Trophoblast cell (in vitro differentiated cells and primary cell): Measurements from ENCODE around the gene URB1.

Source experiments
- DNase-seq, 2 donors: peaks; one replicate each; pipeline ENCODE4 v3.0.0-alpha.2; 2016
- H2AFZ ChIP-seq: 2 replicates; pipeline ENCODE4 v1.6.1; 2013; ENCODE audit warnings: low read length, moderate library complexity, mild to moderate bottlenecking; ENCODE audit not compliant: insufficient read depth, poor library complexity
- H2AK5ac ChIP-seq: 2 replicates; pipeline ENCODE4 v1.6.1; 2013; ENCODE audit warnings: mild to moderate bottlenecking, low read length
- H2BK120ac ChIP-seq: 2 replicates; pipeline ENCODE4 v1.6.1; 2013; ENCODE audit warnings: low read length, mild to moderate bottlenecking, moderate library complexity; ENCODE audit not compliant: insufficient read depth, poor library complexity
- H2BK12ac ChIP-seq: 2 replicates; pipeline ENCODE4 v1.6.1; 2013; ENCODE audit warnings: mild to moderate bottlenecking, low read length, moderate library complexity
- H2BK5ac ChIP-seq: 2 replicates; pipeline ENCODE4 v1.6.1; 2013; ENCODE audit warnings: low read length, low read depth, moderate library complexity, mild to moderate bottlenecking; ENCODE audit not compliant: poor library complexity
- H3K14ac ChIP-seq: 2 replicates; pipeline ENCODE4 v1.6.1; 2013; ENCODE audit warnings: mild to moderate bottlenecking, low read length
- H3K18ac ChIP-seq: 2 replicates; pipeline ENCODE4 v1.6.1; 2013; ENCODE audit warnings: mild to moderate bottlenecking, low read length
- H3K23ac ChIP-seq: 2 replicates; pipeline ENCODE4 v1.6.1; 2013; ENCODE audit warnings: low read length
- H3K27ac ChIP-seq: 2 replicates; pipeline ENCODE4 v1.5.1; 2013; ENCODE audit warnings: low read depth, mild to moderate bottlenecking, inconsistent platforms, low read length, moderate library complexity
- H3K27me3 ChIP-seq: 2 replicates; pipeline ENCODE4 v1.6.1; 2013; ENCODE audit warnings: inconsistent platforms, mild to moderate bottlenecking, low read length, moderate library complexity; ENCODE audit not compliant: insufficient read depth
- H3K36me3 ChIP-seq, 2 experiments: 1 replicate in 1 of 2; 2 replicates in 1 of 2; pipeline ENCODE4 v1.6.1; 2013; ENCODE audit warnings: low read length in 2 of 2, mild to moderate bottlenecking in 2 of 2, moderate library complexity in 1 of 2; ENCODE audit not compliant: insufficient read depth in 2 of 2, control insufficient read depth in 1 of 2
- H3K4ac ChIP-seq: 2 replicates; pipeline ENCODE4 v1.6.1; 2013; ENCODE audit warnings: low read depth, mild to moderate bottlenecking, low read length, moderate library complexity
- H3K4me1 ChIP-seq, 2 experiments: 1 replicate in 1 of 2; 2 replicates in 1 of 2; pipeline ENCODE4 v1.6.1; 2013; ENCODE audit warnings: low read length in 2 of 2, mild to moderate bottlenecking in 2 of 2, moderate library complexity in 1 of 2; ENCODE audit not compliant: insufficient read depth in 2 of 2, control insufficient read depth in 1 of 2
- H3K4me2 ChIP-seq: 2 replicates; pipeline ENCODE4 v1.6.1; 2013; ENCODE audit warnings: inconsistent platforms, mild to moderate bottlenecking, low read length, moderate library complexity
- H3K4me3 ChIP-seq: 2 replicates; pipeline ENCODE4 v1.5.1; 2013; ENCODE audit warnings: mild to moderate bottlenecking, low read depth, low read length, inconsistent platforms
- H3K79me1 ChIP-seq: one replicate; pipeline ENCODE4 v1.6.1; 2013; ENCODE audit warnings: low read length
- H3K79me2 ChIP-seq: 2 replicates; pipeline ENCODE4 v1.6.1; 2013; ENCODE audit warnings: low read length, mild to moderate bottlenecking; ENCODE audit not compliant: control insufficient read depth, insufficient read depth, poor library complexity
- H3K9ac ChIP-seq: 2 replicates; pipeline ENCODE4 v1.6.1; 2013; ENCODE audit warnings: mild to moderate bottlenecking, low read length
- H3K9me3 ChIP-seq: 2 replicates; pipeline ENCODE4 v1.6.1; 2013; ENCODE audit warnings: low read depth, mild to moderate bottlenecking, control low read depth, inconsistent platforms, low read length; ENCODE audit not compliant: insufficient read depth
- H4K12ac ChIP-seq: 2 replicates; pipeline ENCODE4 v1.6.1; 2013; ENCODE audit warnings: low read depth, mild to moderate bottlenecking, low read length, moderate library complexity
- H4K8ac ChIP-seq: 2 replicates; pipeline ENCODE4 v1.6.1; 2013; ENCODE audit warnings: low read depth, mild to moderate bottlenecking, low read length, moderate library complexity
- H4K91ac ChIP-seq: one replicate; pipeline ENCODE4 v1.6.1; 2013; ENCODE audit warnings: low read depth, mild to moderate bottlenecking, low read length, moderate library complexity
- WGBS: extraction: QIAGEN DNeasy Blood & Tissue Kit; methylation state at CpG from one replicate; pipeline ENCODE4 v1.1.7; 2013; ENCODE audit warnings: missing lambda C conversion rate; ENCODE audit not compliant: insufficient read length, insufficient coverage; ENCODE audit errors: extremely low coverage; 5-methylcytosine and 5-hydroxymethylcytosine counted together

The URB1 gene

GRCh38 chr21:32348604-32349332 lies 44.0 kb downstream of the URB1 start:
- Histone ChIP-seq H3K18ac (no peak overlapping the region), H3K27ac (no peak overlapping the region), H3K4me2 (no peak overlapping the region), H3K79me2 (no peaks in the 10 kb centered on the region), H3K9me3 (peaks cover 4% of the 10 kb centered on the region), H3K14ac (no peak overlapping the region), H2BK12ac (no peak overlapping the region), H4K8ac (no peak overlapping the region), H2AK5ac (no peak overlapping the region), H3K4me1 (peaks cover 15 to 30% of the 10 kb centered on the region in 2 experiments), H3K23ac (no peak overlapping the region), H2BK5ac (no peak overlapping the region), H3K4ac (no peak overlapping the region), H3K36me3 (peaks cover 48 to 65% of the 10 kb centered on the region in 2 experiments), H3K27me3 (no peaks in the 10 kb centered on the region), H4K12ac (no peak overlapping the region), H2BK120ac (no peak overlapping the region), H3K9ac (no peak overlapping the region), H3K4me3 (no peak overlapping the region), H2AFZ (no peak overlapping the region), H4K91ac (no peak overlapping the region), H3K79me1 (no peaks in the 10 kb centered on the region)
- no CpG with 5 or more reads among the region's 9 CpGs for WGBS
- DNase-seq, result peak in 1 of 2 donors; percentile 26

GRCh38 chr21:32347977-32348376 lies 44.8 kb downstream of the URB1 start:
- H2BK12ac ChIP-seq, result no peak overlapping the region
- H2BK120ac ChIP-seq, result no peak overlapping the region
- H3K23ac ChIP-seq, result no peak overlapping the region
- no peak overlapping the region for H4K12ac ChIP-seq
- H4K8ac ChIP-seq, result no peak overlapping the region
- no peak overlapping the region for H3K9ac ChIP-seq
- no peak overlapping the region for H2AFZ ChIP-seq
- peaks cover 42 to 58% of the 10 kb centered on the region in 2 experiments for H3K36me3 ChIP-seq
- no peak overlapping the region for H3K14ac ChIP-seq
- H2AK5ac ChIP-seq, result no peak overlapping the region
- H3K4me2 ChIP-seq, result no peak overlapping the region
- H3K27me3 ChIP-seq, result no peaks in the 10 kb centered on the region
- H3K4me3 ChIP-seq, result no peak overlapping the region
- no peaks in the 10 kb centered on the region for H3K79me1 ChIP-seq
- H3K4me1 ChIP-seq, result peaks cover 15 to 30% of the 10 kb centered on the region in 2 experiments
- H3K79me2 ChIP-seq, result no peaks in the 10 kb centered on the region
- H2BK5ac ChIP-seq, result no peak overlapping the region
- H3K4ac ChIP-seq, result no peak overlapping the region
- no peak overlapping the region for H3K18ac ChIP-seq
- H3K9me3 ChIP-seq, result peaks cover 4% of the 10 kb centered on the region
- no peak overlapping the region for H3K27ac ChIP-seq
- no peak for DNase-seq
- no CpG with 5 or more reads among the region's 11 CpGs for WGBS
- no peak overlapping the region for H4K91ac ChIP-seq

GRCh38 chr21:32347351-32347750 lies 45.5 kb downstream of the URB1 start:
- Histone ChIP-seq H2BK12ac (no peak overlapping the region), H4K91ac (no peak overlapping the region), H3K79me1 (no peaks in the 10 kb centered on the region), H3K4me3 (no peak overlapping the region), H3K4me2 (no peak overlapping the region), H4K8ac (no peak overlapping the region), H3K9me3 (peaks cover 4% of the 10 kb centered on the region), H2BK120ac (no peak overlapping the region), H3K4ac (no peak overlapping the region), H3K36me3 (peaks cover 43 to 56% of the 10 kb centered on the region in 2 experiments), H2AFZ (no peak overlapping the region), H3K27me3 (no peaks in the 10 kb centered on the region), H3K18ac (no peak overlapping the region), H2AK5ac (no peak overlapping the region), H4K12ac (no peak overlapping the region), H3K4me1 (peaks cover 15 to 30% of the 10 kb centered on the region in 2 experiments), H3K23ac (no peak overlapping the region), H3K27ac (no peak overlapping the region), H2BK5ac (no peak overlapping the region), H3K14ac (no peak overlapping the region), H3K9ac (no peak overlapping the region), H3K79me2 (no peaks in the 10 kb centered on the region)
- WGBS, result no CpG with 5 or more reads among the region's 12 CpGs
- no peak for DNase-seq

GRCh38 chr21:32346951-32347350 lies 45.9 kb downstream of the URB1 start:
- no peak overlapping the region for H4K91ac ChIP-seq
- no peak for DNase-seq
- WGBS, result no CpG with 5 or more reads among the region's 14 CpGs

More at GRCh38 chr21:32346951-32347350, 45.9 kb downstream of the URB1 start:
- no peak overlapping the region for H2BK12ac ChIP-seq
- no peak overlapping the region for H3K23ac ChIP-seq
- peaks cover 4% of the 10 kb centered on the region for H3K9me3 ChIP-seq
- no peaks in the 10 kb centered on the region for H3K27me3 ChIP-seq
- H3K14ac ChIP-seq, result no peak overlapping the region
- H3K9ac ChIP-seq, result no peak overlapping the region
- peaks cover 45 to 59% of the 10 kb centered on the region in 2 experiments for H3K36me3 ChIP-seq
- peak overlapping the region; percentile 51 for H3K4me3 ChIP-seq
- H2AFZ ChIP-seq, result no peak overlapping the region
- H3K27ac ChIP-seq, result no peak overlapping the region
- H3K4ac ChIP-seq, result no peak overlapping the region
- H3K79me1 ChIP-seq, result no peaks in the 10 kb centered on the region
- no peak overlapping the region for H4K12ac ChIP-seq
- H2BK120ac ChIP-seq, result no peak overlapping the region
- peaks cover 15 to 27% of the 10 kb centered on the region in 2 experiments for H3K4me1 ChIP-seq
- H2BK5ac ChIP-seq, result no peak overlapping the region
- H4K8ac ChIP-seq, result no peak overlapping the region
- H2AK5ac ChIP-seq, result no peak overlapping the region
- H3K18ac ChIP-seq, result no peak overlapping the region
- no peaks in the 10 kb centered on the region for H3K79me2 ChIP-seq
- H3K4me2 ChIP-seq, result no peak overlapping the region
